ENCODE measurements around the gene GLRX5. TPM values are rescaled to one million over a fixed set of nuclear protein-coding genes. Genes with fewer than 3 reads are reported as not detected.

GLRX5 gene
- total RNA-seq, 1 donor from 2014 or later = 59.4 TPM

DNA sequence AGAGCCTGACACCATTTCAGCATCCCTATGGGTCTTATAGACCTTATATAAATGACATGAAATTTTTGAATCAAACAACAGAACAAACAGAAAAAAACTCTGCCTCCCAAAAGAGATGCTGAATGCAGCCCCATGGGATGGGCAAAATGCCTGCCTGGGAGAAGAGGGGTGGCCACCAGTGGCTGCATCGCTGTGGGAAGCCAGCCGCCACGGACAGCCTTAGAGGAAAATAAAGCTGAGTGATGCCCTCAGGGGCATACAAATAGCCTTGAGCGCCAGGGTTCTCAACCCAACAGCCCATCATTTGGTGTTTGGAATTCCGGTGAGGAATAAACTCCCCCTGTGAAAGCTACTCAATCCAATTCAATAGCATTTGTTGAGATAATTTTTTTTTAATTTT lies 41.3 kb upstream of the GLRX5 start:
- peaks cover 7% of the 10 kb centered on the region for H3K27me3 Mint-ChIP-seq
- TF ChIP-seq, protein P1, sequence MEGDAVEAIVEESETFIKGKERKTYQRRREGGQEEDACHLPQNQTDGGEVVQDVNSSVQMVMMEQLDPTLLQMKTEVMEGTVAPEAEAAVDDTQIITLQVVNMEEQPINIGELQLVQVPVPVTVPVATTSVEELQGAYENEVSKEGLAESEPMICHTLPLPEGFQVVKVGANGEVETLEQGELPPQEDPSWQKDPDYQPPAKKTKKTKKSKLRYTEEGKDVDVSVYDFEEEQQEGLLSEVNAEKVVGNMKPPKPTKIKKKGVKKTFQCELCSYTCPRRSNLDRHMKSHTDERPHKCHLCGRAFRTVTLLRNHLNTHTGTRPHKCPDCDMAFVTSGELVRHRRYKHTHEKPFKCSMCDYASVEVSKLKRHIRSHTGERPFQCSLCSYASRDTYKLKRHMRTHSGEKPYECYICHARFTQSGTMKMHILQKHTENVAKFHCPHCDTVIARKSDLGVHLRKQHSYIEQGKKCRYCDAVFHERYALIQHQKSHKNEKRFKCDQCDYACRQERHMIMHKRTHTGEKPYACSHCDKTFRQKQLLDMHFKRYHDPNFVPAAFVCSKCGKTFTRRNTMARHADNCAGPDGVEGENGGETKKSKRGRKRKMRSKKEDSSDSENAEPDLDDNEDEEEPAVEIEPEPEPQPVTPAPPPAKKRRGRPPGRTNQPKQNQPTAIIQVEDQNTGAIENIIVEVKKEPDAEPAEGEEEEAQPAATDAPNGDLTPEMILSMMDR (conservative IDR thresholded peaks at IDR 0.05) = no peak
- peaks cover 7% of the 10 kb centered on the region for H3K9me3 Mint-ChIP-seq
- no peak for DNase-seq (ENCODE audit: extremely low spot score, unreplicated experiment)
- H3K4me3 Mint-ChIP-seq = no peak overlapping the region
- peaks cover 21% of the 10 kb centered on the region for H3K4me1 Mint-ChIP-seq (ENCODE audit: unreplicated experiment)
- no peak overlapping the region for H3K27ac Mint-ChIP-seq
- H3K36me3 Mint-ChIP-seq = no peaks in the 10 kb centered on the region

DNA sequence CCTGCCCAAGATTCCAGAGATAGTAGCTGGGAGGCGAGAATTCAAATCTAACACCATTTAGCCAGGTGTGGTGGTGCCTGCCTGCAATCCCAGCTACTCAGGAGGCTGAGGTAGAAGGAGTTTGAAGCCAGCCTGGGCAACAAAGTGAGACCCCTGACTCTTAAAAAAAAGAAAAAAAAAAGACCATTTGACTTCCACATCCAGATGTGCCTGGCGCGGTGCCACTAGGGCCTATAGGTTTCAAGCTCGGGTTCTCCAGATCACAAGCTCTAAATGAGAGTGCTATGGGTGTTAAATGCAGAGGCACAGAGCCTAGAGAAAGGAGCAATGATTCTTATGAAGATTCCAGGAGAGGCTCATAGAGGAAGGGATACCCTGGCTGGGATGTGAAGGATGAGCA lies 40.9 kb upstream of the GLRX5 start:
- Mint-ChIP-seq H3K9me3 (peaks cover 7% of the 10 kb centered on the region), H3K4me1 (ENCODE audit: unreplicated experiment) (peaks cover 21% of the 10 kb centered on the region), H3K27ac (no peak overlapping the region), H3K4me3 (no peak overlapping the region), H3K27me3 (peaks cover 7% of the 10 kb centered on the region), H3K36me3 (no peaks in the 10 kb centered on the region)
- TF ChIP-seq, protein P1 (conservative IDR thresholded peaks at IDR 0.05) = no peak
- no peak for DNase-seq (ENCODE audit: extremely low spot score, unreplicated experiment)

DNA sequence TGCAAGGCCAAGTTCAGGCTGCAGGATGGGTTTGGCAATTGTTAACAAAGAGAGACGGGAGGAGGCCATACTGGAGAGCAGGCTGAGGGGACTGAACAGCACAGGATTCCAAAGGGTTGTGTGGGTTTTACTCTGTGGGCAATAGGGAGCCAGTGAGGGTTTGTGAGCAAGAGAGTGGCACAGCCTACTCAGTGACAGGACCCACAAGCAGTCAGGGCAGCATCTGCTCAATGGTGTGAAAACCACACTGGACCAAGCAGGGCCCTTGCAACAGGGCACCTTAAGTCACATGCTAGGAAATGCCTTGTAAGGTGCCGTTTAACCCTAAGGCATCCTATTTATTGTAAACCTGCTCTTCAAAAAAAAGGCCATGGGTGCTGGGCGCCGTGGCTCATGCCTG lies 40.4 kb upstream of the GLRX5 start:
- Mint-ChIP-seq H3K36me3 (no peaks in the 10 kb centered on the region), H3K27ac (no peak overlapping the region), H3K27me3 (peaks cover 10% of the 10 kb centered on the region), H3K9me3 (peaks cover 7% of the 10 kb centered on the region), H3K4me3 (no peak overlapping the region), H3K4me1 (ENCODE audit: unreplicated experiment) (peaks cover 21% of the 10 kb centered on the region)
- DNase-seq (ENCODE audit: extremely low spot score, unreplicated experiment) = no peak
- TF ChIP-seq, protein P1 (conservative IDR thresholded peaks at IDR 0.05) = no peak

DNA sequence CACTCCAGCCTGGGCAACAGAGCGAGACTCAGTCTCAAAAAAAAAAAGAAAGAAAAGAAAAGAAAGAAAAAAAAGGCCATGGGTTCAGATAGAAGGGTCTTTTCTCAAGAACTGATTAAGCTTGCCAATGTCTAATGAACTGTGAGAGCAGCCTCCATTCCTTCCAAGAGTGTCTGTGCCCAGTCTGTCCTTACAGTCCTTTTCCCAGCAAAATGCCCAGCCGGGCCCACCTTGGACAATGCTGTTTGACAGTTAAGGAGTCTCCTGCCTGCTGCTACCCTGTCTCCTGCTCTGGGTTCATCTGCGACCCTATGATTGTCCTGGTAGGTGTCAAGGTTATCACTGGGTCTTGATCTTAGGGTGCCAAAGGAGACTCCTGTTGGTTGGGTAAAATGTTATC lies 39.8 kb upstream of the GLRX5 start:
- no peak overlapping the region for H3K4me3 Mint-ChIP-seq
- H3K27me3 Mint-ChIP-seq = peaks cover 10% of the 10 kb centered on the region
- H3K27ac Mint-ChIP-seq = no peak overlapping the region
- peaks cover 7% of the 10 kb centered on the region for H3K9me3 Mint-ChIP-seq
- TF ChIP-seq, protein P1 (conservative IDR thresholded peaks at IDR 0.05) = no peak
- peaks cover 21% of the 10 kb centered on the region for H3K4me1 Mint-ChIP-seq (ENCODE audit: unreplicated experiment)
- DNase-seq (ENCODE audit: extremely low spot score, unreplicated experiment) = no peak
- no peaks in the 10 kb centered on the region for H3K36me3 Mint-ChIP-seq

DNA sequence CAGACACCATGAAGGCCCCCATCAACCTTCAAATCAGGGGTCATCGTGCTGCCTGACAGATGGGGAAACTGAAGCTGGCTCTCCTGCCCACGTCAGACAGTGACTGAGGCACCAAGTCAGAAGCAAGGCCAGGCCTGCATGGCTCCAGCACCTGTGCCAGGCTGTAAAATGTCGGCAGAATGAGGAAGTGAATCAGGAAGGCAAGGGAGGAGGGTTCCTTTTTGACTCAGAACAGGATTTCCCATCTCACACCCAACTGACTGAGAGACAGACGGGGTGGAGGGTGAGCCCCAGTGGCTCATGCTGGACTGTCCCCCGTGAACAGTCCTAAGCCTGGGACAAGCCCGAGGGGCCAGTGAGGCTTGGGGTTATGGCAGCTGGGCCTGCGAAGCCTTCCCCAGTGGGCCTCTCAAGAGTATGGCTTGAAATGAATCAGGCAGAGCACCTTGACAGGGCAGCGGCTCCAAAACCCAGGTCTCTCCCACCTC lies 39.3 kb upstream of the GLRX5 start:
- H3K27me3 Mint-ChIP-seq = peaks cover 10% of the 10 kb centered on the region
- no peak overlapping the region for H3K4me3 Mint-ChIP-seq
- H3K36me3 Mint-ChIP-seq = no peaks in the 10 kb centered on the region
- no peak for DNase-seq (ENCODE audit: extremely low spot score, unreplicated experiment)
- no peak overlapping the region for H3K27ac Mint-ChIP-seq
- peaks cover 7% of the 10 kb centered on the region for H3K9me3 Mint-ChIP-seq
- peaks cover 23% of the 10 kb centered on the region for H3K4me1 Mint-ChIP-seq (ENCODE audit: unreplicated experiment)
- TF ChIP-seq, protein P1 (conservative IDR thresholded peaks at IDR 0.05) = no peak

Measured in type B pancreatic cell (in vitro differentiated cells).